PFSK-1 (cell line): ENCODE results near the gene RGS6.

Source experiments
- FOXP2 ChIP-seq: optimal IDR thresholded peaks from 2 replicates; pipeline ENCODE3; 2011; ENCODE audit warnings: borderline replicate concordance, control low read depth, inconsistent platforms; ENCODE audit not compliant: insufficient read depth; ENCODE audit errors: extremely low read length, extremely low read depth
- POLR2AphosphoS5 ChIP-seq: IDR thresholded peaks from 2 replicates; pipeline ENCODE4 v1.6.1; 2012; ENCODE audit warnings: low read depth, mild to moderate bottlenecking, control low read depth, low read length, moderate library complexity

DNA sequence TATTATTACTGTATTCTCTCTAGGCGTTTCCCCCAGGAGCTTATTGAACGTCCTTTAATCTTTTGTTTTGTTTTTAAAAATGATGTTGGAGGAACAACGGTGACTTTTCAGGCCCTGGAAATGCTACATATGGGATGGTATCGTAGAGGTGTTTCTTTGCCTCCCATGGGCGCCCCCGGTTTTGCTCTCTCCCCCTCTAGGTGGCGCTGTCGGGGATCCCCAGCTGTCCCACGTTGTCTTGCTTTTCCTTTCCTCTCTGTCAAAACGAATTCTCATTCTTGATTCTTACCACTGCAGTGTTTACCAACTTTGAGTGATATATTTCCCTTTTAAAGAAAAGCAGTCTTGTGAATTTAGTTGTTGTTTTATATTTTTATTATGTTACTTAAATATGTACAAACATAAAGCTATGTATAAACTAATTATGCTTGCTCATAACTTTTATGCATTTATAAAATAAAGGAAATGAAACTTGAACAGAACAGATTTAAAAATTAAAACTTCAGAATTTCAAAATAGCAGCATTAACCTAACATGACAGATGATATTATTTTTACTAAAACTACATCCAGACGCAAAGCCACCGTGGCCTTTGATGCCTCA, 171.9 kb downstream of the RGS6 start:
- no peak for TF ChIP-seq POLR2AphosphoS5
- TF ChIP-seq FOXP2 = no peak
